HEK293T (cell line): ENCODE measurements around the gene KRTAP4-5.

Experiments
- BHLHE40 ChIP-seq: fragments of 450-650 bp; IDR thresholded peaks from 2 replicates; pipeline ENCODE4 v1.6.1; 2016; ENCODE audit warnings: mild to moderate bottlenecking, moderate library complexity, borderline replicate concordance
- CTBP1 ChIP-seq: fragments of 450-650 bp; IDR thresholded peaks from 2 replicates; pipeline ENCODE4 v1.6.1; 2016; ENCODE audit warnings: borderline replicate concordance
- ELF4 ChIP-seq: fragments of 450-650 bp; IDR thresholded peaks from 2 replicates; pipeline ENCODE4 v1.6.1; 2017; ENCODE audit warnings: antibody characterized with exemption
- FOXA1 ChIP-seq: fragments of 450-650 bp; IDR thresholded peaks from 2 replicates; pipeline ENCODE4 v1.6.1; 2016; ENCODE audit warnings: mild to moderate bottlenecking
- FOXK2 ChIP-seq: fragments of 450-650 bp; IDR thresholded peaks from 2 replicates; pipeline ENCODE4 v1.6.1; 2016; ENCODE audit warnings: mild to moderate bottlenecking
- FOXM1 ChIP-seq: fragments of 450-650 bp; IDR thresholded peaks from 2 replicates; pipeline ENCODE4 v1.6.1; 2017; ENCODE audit warnings: mild to moderate bottlenecking, borderline replicate concordance
- HDGF ChIP-seq: fragments of 450-650 bp; IDR thresholded peaks from 2 replicates; pipeline ENCODE4 v1.6.1; 2017; ENCODE audit warnings: antibody characterized with exemption, borderline replicate concordance
- SP1 ChIP-seq: fragments of 450-650 bp; IDR thresholded peaks from 2 replicates; pipeline ENCODE4 v1.6.1; 2017
- ZNF384 ChIP-seq: fragments of 450-650 bp; IDR thresholded peaks from 2 replicates; pipeline ENCODE4 v1.6.1; 2016
- TF ChIP-seq, protein P1 (sequence below): fragments of 450-650 bp; IDR thresholded peaks from 2 replicates; pipeline ENCODE4 v1.6.1; 2016

DNA sequence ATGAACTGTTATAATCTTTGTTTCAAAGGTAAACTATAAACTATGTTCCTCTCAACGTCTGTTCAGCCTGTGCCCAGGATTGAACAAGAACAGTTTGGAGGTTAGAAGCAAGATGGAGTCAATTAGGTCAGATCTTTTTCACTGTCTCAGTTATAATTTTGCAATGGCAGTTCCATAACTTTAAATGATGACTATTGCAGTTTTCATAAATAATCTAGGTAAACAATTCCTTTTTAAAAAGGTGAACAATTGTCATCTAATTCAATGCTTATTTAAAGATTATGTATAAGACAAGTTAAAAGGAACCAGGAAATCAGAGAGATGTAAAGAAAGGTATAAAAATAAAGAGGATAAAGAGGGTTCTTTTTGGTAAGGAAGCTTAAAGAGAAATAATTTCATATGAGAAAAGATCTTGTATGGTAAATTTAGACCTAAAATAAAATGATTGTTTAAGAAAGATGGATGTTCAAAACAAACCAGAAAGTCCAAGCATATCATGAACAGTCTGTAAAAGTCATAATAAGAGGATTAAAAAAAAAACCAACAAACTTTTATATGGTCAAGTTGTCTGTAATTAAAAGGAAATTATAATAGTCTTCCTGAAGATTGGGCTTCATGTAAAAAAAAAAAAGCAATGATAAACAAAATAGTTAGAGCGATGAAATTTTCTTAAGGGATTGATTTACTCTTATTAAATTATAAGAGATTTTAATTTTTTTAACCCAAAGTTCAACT is 38.3 kb downstream of the KRTAP4-5 start:
- TF ChIP-seq FOXK2 = no peak
- TF ChIP-seq SP1 = no peak
- no peak for TF ChIP-seq HDGF
- TF ChIP-seq FOXA1 = no peak
- TF ChIP-seq ELF4 = no peak
- TF ChIP-seq, protein P1, sequence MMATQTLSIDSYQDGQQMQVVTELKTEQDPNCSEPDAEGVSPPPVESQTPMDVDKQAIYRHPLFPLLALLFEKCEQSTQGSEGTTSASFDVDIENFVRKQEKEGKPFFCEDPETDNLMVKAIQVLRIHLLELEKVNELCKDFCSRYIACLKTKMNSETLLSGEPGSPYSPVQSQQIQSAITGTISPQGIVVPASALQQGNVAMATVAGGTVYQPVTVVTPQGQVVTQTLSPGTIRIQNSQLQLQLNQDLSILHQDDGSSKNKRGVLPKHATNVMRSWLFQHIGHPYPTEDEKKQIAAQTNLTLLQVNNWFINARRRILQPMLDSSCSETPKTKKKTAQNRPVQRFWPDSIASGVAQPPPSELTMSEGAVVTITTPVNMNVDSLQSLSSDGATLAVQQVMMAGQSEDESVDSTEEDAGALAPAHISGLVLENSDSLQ = no peak
- TF ChIP-seq BHLHE40 = no peak
- no peak for TF ChIP-seq CTBP1
- no peak for TF ChIP-seq FOXM1
- TF ChIP-seq ZNF384 = no peak
